Loucy (cell line): ENCODE data around the gene TNNT2.

Experiments used
- CTCF ChIP-seq: fragments of 200-600 bp; sonication (generic); conservative IDR thresholded peaks from 2 replicates; pipeline ENCODE4 v1.5.1; 2014; ENCODE audit warnings: mild to moderate bottlenecking, antibody characterized with exemption, low read length
- EZH2phosphoT487 ChIP-seq: fragments of 200-600 bp; IDR thresholded peaks from 2 replicates; pipeline ENCODE4 v1.6.1; 2018; ENCODE audit warnings: antibody characterized with exemption, mild to moderate bottlenecking, moderate library complexity, borderline replicate concordance

GRCh38 chr1:201378804-201379203 is 1.3 kb upstream of the TNNT2 start:
- TF ChIP-seq CTCF (no peak), EZH2phosphoT487 (no peak)
